NCI-H2081 treated with DMSO at 0.1 percent for 48 hours (cell line): Measurements from ENCODE around the gene CALML6.

Source experiments
- DNase-seq: peaks from one replicate; lab custom pipeline; 2025; lab: John Stamatoyannopoulos, UW

CALML6 gene

GRCh38 chr1:1965546-1965945, 50.5 kb downstream of the CALML6 start:
- no peak for DNase-seq

- no peak for DNase-seq
Measured at GRCh38 chr1:1966071-1966740, 51.1 kb downstream of the CALML6 start.
